PC-9 (cell line): ENCODE measurements around the gene ZMYND15. TPM values are rescaled to one million over a fixed set of nuclear protein-coding genes. Genes with fewer than 3 reads are reported as not detected.

Experiments used
- BruUV-seq: library from RNA; stranded (reverse); fragments of 400-500 nt; replicated peaks from 2 replicates; lab custom pipeline; 2021; lab: Mats Ljungman, UMichigan
- CTCF ChIA-PET: fragments of 300-600 bp; sonication (Branson Sonifier 250); formaldehyde crosslinking; loops from one replicate; lab custom pipeline; 2022; ENCODE audit warnings: antibody characterized with exemption; lab: Charles Lee
- POLR2A ChIA-PET: fragments of 300-600 bp; sonication (Branson Sonifier 250); formaldehyde crosslinking; loops from one replicate; lab custom pipeline; 2022; ENCODE audit warnings: antibody characterized with exemption; ENCODE audit not compliant: unreplicated experiment; lab: Charles Lee
- DNase-seq, 2 experiments: peaks; one replicate each; pipeline versions ENCODE4 v3.0.0 to v3.0.0-alpha.2; 2015 to 2022; ENCODE audit warnings: mixed read lengths in 1 of 2
- H2AFZ ChIP-seq: fragments of 200-600 bp; sonication (generic); 2 replicates; pipeline ENCODE4 v1.8.1; 2017; ENCODE audit warnings: antibody characterized with exemption
- H3F3A ChIP-seq: fragments of 200-600 bp; sonication (generic); 2 replicates; pipeline ENCODE4 v1.8.1; 2017; ENCODE audit warnings: antibody characterized with exemption, mild to moderate bottlenecking, low read depth; ENCODE audit not compliant: insufficient read depth
- H3K27ac ChIP-seq: fragments of 200-600 bp; sonication (generic); 2 replicates; pipeline ENCODE4 v1.6.1; 2016; ENCODE audit warnings: mixed run types
- H3K27me3 ChIP-seq: fragments of 200-600 bp; sonication (generic); 2 replicates; pipeline ENCODE4 v1.6.1; 2016; ENCODE audit warnings: low read depth, mixed run types; ENCODE audit not compliant: insufficient read depth
- H3K36me3 ChIP-seq: fragments of 200-600 bp; sonication (generic); 2 replicates; pipeline ENCODE4 v1.6.1; 2016; ENCODE audit warnings: low read depth, mixed run types
- H3K4me1 ChIP-seq: fragments of 200-600 bp; sonication (generic); replicated peaks from 2 replicates; pipeline ENCODE4 v1.6.1; 2016; ENCODE audit warnings: mixed run types; ENCODE audit not compliant: insufficient read depth
- H3K4me2 ChIP-seq: fragments of 200-600 bp; sonication (generic); 2 replicates; pipeline ENCODE4 v1.6.1; 2017; ENCODE audit warnings: mixed run types
- H3K4me3 ChIP-seq: fragments of 200-600 bp; sonication (generic); 2 replicates; pipeline ENCODE4 v1.6.1; 2016; ENCODE audit warnings: mixed run types
- H3K79me2 ChIP-seq: fragments of 200-600 bp; sonication (generic); 2 replicates; pipeline ENCODE4 v1.6.1; 2017; ENCODE audit warnings: low read depth, mixed run types
- H3K9me2 ChIP-seq: fragments of 200-600 bp; sonication (generic); 2 replicates; pipeline ENCODE4 v1.8.1; 2017; ENCODE audit warnings: mild to moderate bottlenecking; ENCODE audit not compliant: insufficient read depth
- H3K9me3 ChIP-seq: fragments of 200-600 bp; sonication (generic); 2 replicates; pipeline ENCODE4 v1.8.1; 2016; ENCODE audit warnings: low read depth; ENCODE audit not compliant: insufficient read depth
- H4K20me1 ChIP-seq: fragments of 200-600 bp; sonication (generic); 2 replicates; pipeline ENCODE4 v1.8.1; 2017; ENCODE audit not compliant: insufficient read depth
- CTCF ChIP-seq: fragments of 200-600 bp; sonication (generic); conservative IDR thresholded peaks from 2 replicates; pipeline ENCODE4 v1.6.1; 2017; ENCODE audit warnings: mixed run types, antibody characterized with exemption, mild to moderate bottlenecking, moderate library complexity
- EZH2 ChIP-seq: fragments of 200-600 bp; sonication (generic); IDR thresholded peaks from 2 replicates; pipeline ENCODE4 v1.8.0; 2017; ENCODE audit warnings: antibody characterized with exemption, low read depth
- intact Hi-C: fragments of 100-400 bp; cut with micrococcal nuclease; formaldehyde crosslinking; loops from one replicate; pipeline ENCODE4 v1.10.0; 2022; ENCODE audit not compliant: unreplicated experiment
- total RNA-seq: library from RNA; stranded (reverse); gene quantifications from 2 replicates; pipeline ENCODE4 v1.2.3, GENCODE V29; 2021

Gene ZMYND15
- total RNA-seq, 1 experiment from 2014 or later, result 2.3 TPM

- Histone ChIP-seq H3K4me1 (peaks cover 24% of the 10 kb centered on the region), H3K36me3 (no peaks in the 10 kb centered on the region), H2AFZ (no peak overlapping the region), H3K4me2 (peak overlapping the region; percentile 52), H3K9me2 (no peaks in the 10 kb centered on the region), H3K9me3 (no peaks in the 10 kb centered on the region), H3K79me2 (no peaks in the 10 kb centered on the region), H3K27me3 (no peaks in the 10 kb centered on the region), H4K20me1 (no peaks in the 10 kb centered on the region), H3K4me3 (no peak overlapping the region), H3F3A (peaks cover 25% of the 10 kb centered on the region), H3K27ac (no peak overlapping the region)
- TSS peak; percentile 64 for BruUV-seq
- CTCF ChIA-PET, result no interaction called here
- TF ChIP-seq CTCF (no peak), EZH2 (no peak)
- POLR2A ChIA-PET, result interaction anchor here (0.6 kb wide), 1 partner anchor 24 kb away, joined by 3 read pairs; no protein-coding TSS in a partner anchor
- intact Hi-C loops, result no loop called here
- no peak for DNase-seq
Observed at GRCh38 chr17:4720787-4721186, 18.8 kb upstream of the ZMYND15 start.

- BruUV-seq, result no TSS peak
- TF ChIP-seq CTCF (no peak), EZH2 (no peak)
- Histone ChIP-seq H3K4me2 (peak overlapping the region; percentile 52), H3K4me1 (peaks cover 24% of the 10 kb centered on the region), H3K9me3 (no peaks in the 10 kb centered on the region), H3K9me2 (no peaks in the 10 kb centered on the region), H3K27me3 (no peaks in the 10 kb centered on the region), H3K36me3 (no peaks in the 10 kb centered on the region), H3K4me3 (no peak overlapping the region), H3K27ac (peak overlapping the region; percentile 22; the same call in 1 of the 2 replicates), H4K20me1 (no peaks in the 10 kb centered on the region), H3K79me2 (no peaks in the 10 kb centered on the region), H2AFZ (no peak overlapping the region), H3F3A (peaks cover 25% of the 10 kb centered on the region)
- intact Hi-C loops, result no loop called here
- POLR2A ChIA-PET, result interaction anchor here (0.6 to 0.7 kb wide), 4 partner anchors 24 to 1121 kb away, joined by 3 to 4 read pairs (median 4); no protein-coding TSS in a partner anchor
- DNase-seq, result peak; percentile 88 to 98
- CTCF ChIA-PET, result no interaction called here
Observed at GRCh38 chr17:4721203-4722135, 18.2 kb upstream of the ZMYND15 start.

GRCh38 chr17:4722678-4723240 lies 16.9 kb upstream of the ZMYND15 start:
- intact Hi-C loops, result no loop called here
- Histone ChIP-seq H3K4me3 (no peak overlapping the region), H3K36me3 (no peaks in the 10 kb centered on the region), H3K9me3 (no peaks in the 10 kb centered on the region), H3F3A (peaks cover 25% of the 10 kb centered on the region), H4K20me1 (no peaks in the 10 kb centered on the region), H3K27ac (no peak overlapping the region), H3K79me2 (no peaks in the 10 kb centered on the region), H3K27me3 (no peaks in the 10 kb centered on the region), H3K4me2 (no peak overlapping the region), H3K4me1 (peaks cover 26% of the 10 kb centered on the region), H3K9me2 (no peaks in the 10 kb centered on the region), H2AFZ (no peak overlapping the region)
- CTCF ChIA-PET, result interaction anchor here (0.6 kb wide), 2 partner anchors 13 to 226 kb away, joined by 4 read pairs; no protein-coding TSS in a partner anchor
- POLR2A ChIA-PET, result interaction anchor here (0.7 kb wide), 1 partner anchor 187 kb away, joined by 13 read pairs; no protein-coding TSS in a partner anchor
- no peak for TF ChIP-seq CTCF
- TF ChIP-seq EZH2, result no peak
- no peak for DNase-seq
- BruUV-seq, result no TSS peak
